ENCODE measurements around the gene ETS2.
"Not testable (repeated sequence)": the region's sequence is repeated elsewhere in the genome, so short reads cannot be mapped to it uniquely, and the experiment has no call there.

The ETS2 gene

GRCh38 chr21:38839328-38840286 lies 33.9 kb downstream of the ETS2 start:
- peak in 1 of 2 donors; percentile 25 for DNase-seq

- DNase-seq = no peak
Measured at GRCh38 chr21:38840456-38841300, 34.9 kb downstream of the ETS2 start.

GRCh38 chr21:38841472-38841871 lies 35.7 kb downstream of the ETS2 start:
- DNase-seq = no peak

GRCh38 chr21:38842079-38842478 lies 36.4 kb downstream of the ETS2 start:
- no peak for DNase-seq

- no peak for DNase-seq
Measured at GRCh38 chr21:38843379-38843778, 37.6 kb downstream of the ETS2 start.

- DNase-seq = no peak
Measured at GRCh38 chr21:38843806-38844503, 38.2 kb downstream of the ETS2 start.

GRCh38 chr21:38845374-38845773 lies 39.6 kb downstream of the ETS2 start:
- not testable (repeated sequence) for DNase-seq

- no peak for DNase-seq
Measured at GRCh38 chr21:38847556-38847955, 41.8 kb downstream of the ETS2 start.

- DNase-seq = no peak
Measured at GRCh38 chr21:38848187-38848609, 42.5 kb downstream of the ETS2 start.

- DNase-seq = no peak
Measured at GRCh38 chr21:38849776-38850175, 44.0 kb downstream of the ETS2 start.

GRCh38 chr21:38850277-38850951 lies 44.7 kb downstream of the ETS2 start:
- no peak for DNase-seq

- no peak for DNase-seq
Measured at GRCh38 chr21:38851101-38851500, 45.4 kb downstream of the ETS2 start.

GRCh38 chr21:38852278-38852677 lies 46.5 kb downstream of the ETS2 start:
- DNase-seq = no peak

- no peak for DNase-seq
Measured at GRCh38 chr21:38852708-38853107, 47.0 kb downstream of the ETS2 start.

GRCh38 chr21:38853421-38853919 lies 47.7 kb downstream of the ETS2 start:
- DNase-seq = peak in 1 of 2 donors; percentile 20

GRCh38 chr21:38857152-38857825 lies 51.6 kb downstream of the ETS2 start:
- DNase-seq = no peak

- no peak for DNase-seq
Measured at GRCh38 chr21:38858026-38858811, 52.5 kb downstream of the ETS2 start.

- no peak for DNase-seq
Measured at GRCh38 chr21:38858812-38859205, 53.1 kb downstream of the ETS2 start.

- DNase-seq = no peak
Measured at GRCh38 chr21:38859852-38860251, 54.1 kb downstream of the ETS2 start.

- no peak for DNase-seq
Measured at GRCh38 chr21:38861056-38861455, 55.3 kb downstream of the ETS2 start.
